Measurements from ENCODE around the gene S1PR3.

DNA sequence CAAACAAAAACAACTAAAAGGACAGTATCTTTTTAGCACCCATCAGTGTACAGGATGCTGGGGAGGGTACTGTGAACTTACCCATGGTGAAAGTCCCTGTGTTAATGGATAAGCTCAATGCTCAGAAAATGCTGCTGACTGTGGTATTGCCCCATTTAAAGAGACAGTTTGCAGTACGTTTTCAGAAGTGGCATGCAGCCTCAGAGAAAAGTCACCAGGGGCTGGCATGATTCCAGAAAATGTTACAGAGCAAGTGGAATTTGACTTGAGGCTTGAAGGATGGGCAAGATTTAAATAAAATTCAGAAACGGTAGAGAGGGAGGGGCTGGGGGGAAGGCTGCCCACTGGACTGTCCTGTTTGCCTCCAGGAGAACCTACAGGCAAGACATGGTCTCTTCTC, 7.2 kb downstream of the S1PR3 start:
- TF ChIP-seq POLR2A (IDR thresholded peaks at IDR 0.05; ENCODE audit: low read length) (no peak), GATA1 (IDR thresholded peaks at IDR 0.05; ENCODE audit: low read depth, low read length) (no peak)

Data from erythroblast (primary cell).